Neural cell (in vitro differentiated cells): ENCODE results near the gene ADARB2. TPM values are rescaled to one million over a fixed set of nuclear protein-coding genes. Genes with fewer than 3 reads are reported as not detected.

ENCODE experiments used
- H2AFZ ChIP-seq: fragments of 200-600, 300-800 bp; sonication (generic), shearing (Covaris generic); 2 replicates; pipeline ENCODE4 v1.6.0; 2014; ENCODE audit warnings: low read depth, mild to moderate bottlenecking, antibody characterized with exemption, low read length, moderate library complexity
- H3F3A ChIP-seq: fragments of 200-600 bp; shearing (Covaris generic); 2 replicates; pipeline ENCODE4 v1.6.1; 2016; ENCODE audit warnings: mild to moderate bottlenecking, moderate library complexity, mixed read lengths, antibody characterized with exemption, low read length; ENCODE audit not compliant: insufficient read depth, poor library complexity, severe bottlenecking
- H3K27ac ChIP-seq: fragments of 200-600, 300-800 bp; sonication (generic), shearing (Covaris generic); 2 replicates; pipeline ENCODE4 v1.5.1; 2014; ENCODE audit warnings: mild to moderate bottlenecking, low read length, moderate library complexity
- H3K27me3 ChIP-seq: fragments of 300-800, 200-600 bp; sonication (generic), shearing (Covaris generic); 2 replicates; pipeline ENCODE4 v1.6.0; 2014; ENCODE audit warnings: mild to moderate bottlenecking, low read depth, low read length, moderate library complexity; ENCODE audit not compliant: insufficient read depth
- H3K36me3 ChIP-seq: fragments of 300-800, 200-600 bp; sonication (generic), shearing (Covaris generic); 2 replicates; pipeline ENCODE4 v1.5.1; 2014; ENCODE audit warnings: mild to moderate bottlenecking, antibody characterized with exemption, low read length, moderate library complexity; ENCODE audit not compliant: insufficient read depth
- H3K4me2 ChIP-seq: fragments of 300-800, 200-600 bp; sonication (generic), shearing (Covaris generic); 2 replicates; pipeline ENCODE4 v1.6.0; 2014; ENCODE audit warnings: mild to moderate bottlenecking, low read length
- H3K4me3 ChIP-seq: fragments of 300-800, 200-600 bp; sonication (generic), shearing (Covaris generic); 2 replicates; pipeline ENCODE4 v1.5.1; 2014; ENCODE audit warnings: mild to moderate bottlenecking, low read length, moderate library complexity
- H3K79me2 ChIP-seq: fragments of 200-600 bp; shearing (Covaris generic); replicated peaks from 2 replicates; pipeline ENCODE4 v1.6.0; 2014; ENCODE audit warnings: mild to moderate bottlenecking, low read length, moderate library complexity; ENCODE audit not compliant: insufficient read depth
- H3K9ac ChIP-seq: fragments of 300-800, 200-600 bp; sonication (generic), shearing (Covaris generic); 2 replicates; pipeline ENCODE4 v1.6.1; 2016; ENCODE audit warnings: mild to moderate bottlenecking, low read length, mixed read lengths
- H3K9me2 ChIP-seq: fragments of 200-600 bp; shearing (Covaris generic); 2 replicates; pipeline ENCODE4 v1.6.1; 2016; ENCODE audit warnings: mild to moderate bottlenecking, low read length, mixed read lengths; ENCODE audit not compliant: insufficient read depth
- H3K9me3 ChIP-seq: fragments of 200-600, 300-800 bp; sonication (generic), shearing (Covaris generic); 2 replicates; pipeline ENCODE4 v1.6.1; 2016; ENCODE audit warnings: mild to moderate bottlenecking, mixed run types, low read length, moderate library complexity, mixed read lengths
- H4K20me1 ChIP-seq: fragments of 200-600 bp; shearing (Covaris generic); 2 replicates; pipeline ENCODE4 v1.6.1; 2016; ENCODE audit warnings: mild to moderate bottlenecking, mixed run types; ENCODE audit not compliant: insufficient read depth
- CTCF ChIP-seq: fragments of 450-650 bp; IDR thresholded peaks from 2 replicates; pipeline ENCODE4 v1.5.1; 2014; ENCODE audit warnings: antibody characterized with exemption, mild to moderate bottlenecking, moderate library complexity; ENCODE audit not compliant: poor library complexity, severe bottlenecking
- EP300 ChIP-seq: fragments of 450-650 bp; conservative IDR thresholded peaks from 2 replicates; pipeline ENCODE4 v1.6.1; 2014; ENCODE audit warnings: antibody characterized with exemption, mild to moderate bottlenecking, moderate library complexity; ENCODE audit not compliant: poor library complexity, severe bottlenecking
- EZH2 ChIP-seq: fragments of 200-600, 300-800 bp; shearing (Covaris generic), sonication (generic); IDR thresholded peaks from 2 replicates; pipeline ENCODE4 v1.6.1; 2014; ENCODE audit warnings: antibody characterized with exemption, low read length, borderline replicate concordance, mild to moderate bottlenecking; ENCODE audit not compliant: insufficient read depth, poor library complexity, severe bottlenecking
- MXI1 ChIP-seq: fragments of 450-650 bp; conservative IDR thresholded peaks from 2 replicates; pipeline ENCODE4 v1.6.1; 2014; ENCODE audit warnings: antibody characterized with exemption, mild to moderate bottlenecking; ENCODE audit not compliant: poor library complexity, severe bottlenecking
- POLR2AphosphoS5 ChIP-seq: IDR thresholded peaks from 2 replicates; pipeline ENCODE4 v1.6.1; 2012
- RAD21 ChIP-seq: fragments of 450-650 bp; conservative IDR thresholded peaks from 2 replicates; pipeline ENCODE4 v1.6.1; 2014; ENCODE audit warnings: antibody characterized with exemption, mild to moderate bottlenecking, moderate library complexity
- REST ChIP-seq: IDR thresholded peaks from 2 replicates; pipeline ENCODE4 v1.6.1; 2012; ENCODE audit warnings: borderline replicate concordance
- SMC3 ChIP-seq: fragments of 450-650 bp; conservative IDR thresholded peaks from 2 replicates; pipeline ENCODE4 v1.6.1; 2014; ENCODE audit warnings: antibody characterized with exemption, mild to moderate bottlenecking, moderate library complexity; ENCODE audit not compliant: poor library complexity
- TAF1 ChIP-seq: IDR thresholded peaks from 2 replicates; pipeline ENCODE4 v1.6.1; 2012; ENCODE audit warnings: low read depth
- polyA plus RNA-seq: library from polyadenylated mRNA; depleted of rRNA; stranded (reverse); fragments of >200 nt; gene quantifications from 2 replicates; pipeline ENCODE4 v1.2.3, GENCODE V29; 2014

The ADARB2 gene
- polyA plus RNA-seq, 1 donor from 2014 or later = 3.6 TPM

GRCh38 chr10:1672001-1672781 lies 65.1 kb downstream of the ADARB2 start:
- H3K27me3 ChIP-seq = no peaks in the 10 kb centered on the region
- no peaks in the 10 kb centered on the region for H3K9me3 ChIP-seq
- no peak overlapping the region for H3K4me3 ChIP-seq
- no peak overlapping the region for H3K27ac ChIP-seq
- H3K4me2 ChIP-seq = no peak overlapping the region
- H3K36me3 ChIP-seq = no peaks in the 10 kb centered on the region
- no peaks in the 10 kb centered on the region for H3F3A ChIP-seq
- no peaks in the 10 kb centered on the region for H4K20me1 ChIP-seq
- H3K79me2 ChIP-seq = no peaks in the 10 kb centered on the region
- no peak overlapping the region for H3K9ac ChIP-seq
- H3K9me2 ChIP-seq = no peaks in the 10 kb centered on the region
- H2AFZ ChIP-seq = no peak overlapping the region
- TF ChIP-seq REST (no peak), RAD21 (no peak), EZH2 (no peak), POLR2AphosphoS5 (no peak), CTCF (no peak), MXI1 (no peak), EP300 (no peak), SMC3 (no peak), TAF1 (no peak)

GRCh38 chr10:1671366-1672000 lies 65.8 kb downstream of the ADARB2 start:
- Histone ChIP-seq H3K4me3 (no peak overlapping the region), H4K20me1 (no peaks in the 10 kb centered on the region), H3K9ac (no peak overlapping the region), H3K27me3 (no peaks in the 10 kb centered on the region), H3K36me3 (no peaks in the 10 kb centered on the region), H3F3A (no peaks in the 10 kb centered on the region), H3K9me2 (no peaks in the 10 kb centered on the region), H3K4me2 (no peak overlapping the region), H3K27ac (no peak overlapping the region), H2AFZ (no peak overlapping the region), H3K9me3 (no peaks in the 10 kb centered on the region), H3K79me2 (no peaks in the 10 kb centered on the region)
- TF ChIP-seq POLR2AphosphoS5 (no peak), EZH2 (no peak), RAD21 (no peak), SMC3 (no peak), EP300 (no peak), REST (no peak), CTCF (no peak)
